Measurements from ENCODE around the gene PCSK6.

PCSK6 gene

DNA sequence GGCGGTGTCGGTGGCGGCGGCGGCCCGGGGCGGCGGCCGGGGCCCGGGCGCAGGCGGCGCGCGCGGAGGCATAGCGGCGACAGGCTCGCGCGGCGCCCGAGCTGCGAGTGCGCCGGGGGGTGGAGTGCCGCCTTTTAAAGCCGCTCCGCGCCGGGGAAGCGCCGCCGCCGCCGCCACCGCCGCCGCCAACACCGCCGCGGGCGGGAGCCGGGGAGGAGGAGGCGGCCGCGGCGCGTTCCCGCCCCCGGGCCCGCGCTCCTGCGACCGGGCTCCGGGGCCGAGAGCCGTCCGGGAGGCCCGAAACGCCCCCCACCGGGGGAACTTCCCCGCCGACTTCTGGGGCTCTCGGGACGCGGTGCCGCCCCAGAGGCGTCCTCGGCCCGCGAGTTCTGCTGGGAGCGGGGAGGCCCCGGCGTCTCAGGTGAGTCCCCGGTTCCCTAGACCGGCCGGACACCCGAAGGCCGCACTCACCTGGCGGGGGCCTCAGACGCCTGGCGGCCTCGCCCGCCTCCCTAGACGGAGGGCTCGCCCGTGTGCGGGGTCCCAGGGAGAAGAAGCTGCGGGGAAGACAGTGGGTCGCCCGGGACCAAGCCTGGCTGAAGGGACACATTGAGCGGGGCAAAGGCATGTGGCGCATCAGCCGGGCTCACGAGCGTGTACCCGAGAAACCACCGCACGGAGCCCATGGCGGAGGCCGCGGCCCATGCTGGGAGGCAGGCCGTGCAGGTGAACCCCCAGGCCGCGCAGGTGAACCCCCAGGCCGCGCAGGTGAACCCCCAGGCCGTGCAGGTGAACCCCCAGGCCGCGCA lies at the start of gene PCSK6:
TSS of gene PCSK6 (minus strand) at position 109 of the 809 bp plus-strand sequence. CDS start at position 72, 37 bp downstream.
- no peak for DNase-seq

DNA sequence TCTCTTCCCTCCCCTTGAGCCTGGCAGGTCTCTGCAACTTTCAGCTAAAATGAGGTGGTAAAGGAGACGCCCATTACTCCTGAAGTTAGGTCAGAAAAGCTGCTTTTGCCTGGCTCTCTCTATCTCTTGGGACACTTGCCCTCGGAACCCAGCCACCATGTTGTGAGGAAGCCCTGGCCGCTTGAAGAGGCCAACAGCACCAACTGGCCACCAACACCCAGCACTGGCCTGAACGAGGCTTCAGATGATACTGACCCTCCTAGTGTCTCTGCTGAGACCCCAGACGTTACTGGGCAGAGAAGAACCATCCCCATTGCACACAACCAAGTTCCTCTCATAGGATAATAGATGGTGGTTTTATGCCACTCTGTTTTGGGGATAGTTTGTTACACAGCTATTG lies 49.5 kb upstream of the PCSK6 start:
- no peak for DNase-seq

DNA sequence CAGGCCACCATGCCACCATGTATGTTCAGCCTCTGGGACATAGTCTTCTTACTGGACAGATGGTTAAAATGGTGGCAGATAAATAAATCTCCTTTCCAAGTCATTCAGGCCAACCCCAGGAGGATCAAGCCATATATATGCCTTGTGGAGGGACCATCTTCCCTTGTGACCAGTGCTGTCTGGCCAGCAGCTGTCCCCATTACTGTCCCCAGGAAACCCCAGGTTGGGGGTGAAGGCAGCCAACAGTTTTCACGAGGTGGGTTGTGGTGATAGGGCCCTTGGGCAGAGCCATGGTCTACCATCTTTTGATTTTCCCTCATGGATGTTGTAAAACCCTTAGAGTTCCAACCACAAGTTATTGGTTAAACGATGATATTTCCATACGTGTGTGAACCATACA lies 48.7 kb upstream of the PCSK6 start:
- no peak for DNase-seq

DNA sequence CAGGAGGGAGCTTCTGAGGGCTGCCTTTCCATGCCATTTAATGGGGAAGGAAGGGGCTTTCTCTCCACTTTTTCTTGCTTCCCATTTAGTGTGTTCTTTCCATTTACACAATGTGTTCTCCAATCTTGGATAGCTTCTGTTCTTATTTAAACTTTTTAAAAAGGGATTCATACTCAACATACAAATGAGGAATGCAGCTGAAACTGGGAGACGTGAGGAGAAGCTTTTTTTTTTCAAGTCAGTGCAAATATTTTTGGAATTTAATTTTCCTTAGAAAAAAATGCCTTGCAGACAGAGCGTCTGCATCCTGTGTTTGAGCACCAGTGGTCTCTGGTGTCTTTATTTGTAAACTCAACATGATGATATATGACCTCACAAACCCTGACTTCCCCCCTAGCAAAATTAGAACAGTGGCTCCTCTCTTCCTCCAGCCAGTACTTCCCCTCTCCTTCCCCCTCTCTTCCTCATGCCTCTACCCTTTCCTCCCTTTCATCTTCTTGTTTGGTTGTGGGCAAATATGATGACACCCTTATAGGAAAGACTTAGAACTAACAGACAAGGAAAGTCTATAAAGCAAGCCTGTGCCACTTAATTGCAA lies 48.1 kb upstream of the PCSK6 start:
- DNase-seq = no peak

DNA sequence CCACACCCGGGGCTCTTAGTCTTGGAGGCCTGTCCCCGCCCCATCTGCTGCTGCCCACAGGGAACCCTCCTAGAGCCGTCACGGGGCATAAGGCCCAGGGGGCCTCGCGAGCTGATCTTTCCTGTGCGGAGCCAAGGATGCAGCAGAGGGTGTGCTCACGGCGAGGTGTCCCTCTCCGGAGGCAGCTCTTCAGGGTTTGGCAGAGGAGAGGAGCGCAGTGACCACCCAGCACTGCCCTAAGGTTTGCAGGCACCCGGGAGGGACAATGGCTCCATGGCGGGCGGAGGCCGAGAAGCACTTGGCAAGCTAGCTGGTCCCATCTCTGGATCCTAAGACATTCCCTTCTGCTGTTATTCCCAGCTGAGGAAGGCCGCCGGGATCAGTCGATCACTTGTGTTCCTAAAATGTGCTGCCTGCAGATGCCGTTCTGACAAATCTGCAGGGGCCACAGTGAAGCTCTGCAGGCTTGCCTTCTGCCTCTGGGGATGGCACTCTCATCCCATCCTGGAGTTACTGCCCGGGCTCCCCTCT lies 47.4 kb upstream of the PCSK6 start:
- DNase-seq = no peak

DNA sequence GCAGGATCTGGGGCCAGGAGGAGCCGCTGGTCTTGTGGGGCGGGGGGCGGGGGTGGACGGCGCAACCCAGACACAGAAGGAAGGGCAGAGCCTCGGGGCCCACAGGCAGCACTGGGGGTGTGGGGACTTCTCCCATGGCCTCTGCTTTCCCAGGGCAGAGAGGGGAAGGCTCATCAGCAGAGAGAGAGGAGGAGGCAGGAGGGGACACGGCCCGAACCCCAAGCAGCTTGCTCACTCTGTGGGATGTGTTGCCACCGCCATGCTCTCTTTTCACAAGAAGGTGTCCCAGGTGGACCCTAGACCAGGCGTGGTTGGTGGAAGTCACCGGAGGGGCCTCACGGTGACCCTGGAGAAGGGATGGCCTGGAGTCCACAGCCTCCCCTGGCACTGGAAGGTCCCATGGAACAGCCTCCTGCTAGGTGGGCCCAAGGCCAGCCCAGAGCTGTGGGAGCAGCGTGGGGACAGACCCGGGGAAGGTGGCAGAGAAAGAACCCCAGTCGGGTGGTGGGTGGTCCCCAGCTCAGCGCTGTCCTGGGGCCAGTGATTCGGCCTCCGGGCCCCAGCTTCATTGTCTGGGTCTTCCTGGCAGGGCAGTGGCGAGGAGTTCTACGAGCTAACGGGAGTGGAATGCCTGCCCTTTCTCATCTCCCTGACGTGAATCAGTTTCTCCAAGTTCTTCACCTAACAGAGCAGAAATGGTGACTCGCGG lies 46.8 kb upstream of the PCSK6 start:
- DNase-seq = no peak

DNA sequence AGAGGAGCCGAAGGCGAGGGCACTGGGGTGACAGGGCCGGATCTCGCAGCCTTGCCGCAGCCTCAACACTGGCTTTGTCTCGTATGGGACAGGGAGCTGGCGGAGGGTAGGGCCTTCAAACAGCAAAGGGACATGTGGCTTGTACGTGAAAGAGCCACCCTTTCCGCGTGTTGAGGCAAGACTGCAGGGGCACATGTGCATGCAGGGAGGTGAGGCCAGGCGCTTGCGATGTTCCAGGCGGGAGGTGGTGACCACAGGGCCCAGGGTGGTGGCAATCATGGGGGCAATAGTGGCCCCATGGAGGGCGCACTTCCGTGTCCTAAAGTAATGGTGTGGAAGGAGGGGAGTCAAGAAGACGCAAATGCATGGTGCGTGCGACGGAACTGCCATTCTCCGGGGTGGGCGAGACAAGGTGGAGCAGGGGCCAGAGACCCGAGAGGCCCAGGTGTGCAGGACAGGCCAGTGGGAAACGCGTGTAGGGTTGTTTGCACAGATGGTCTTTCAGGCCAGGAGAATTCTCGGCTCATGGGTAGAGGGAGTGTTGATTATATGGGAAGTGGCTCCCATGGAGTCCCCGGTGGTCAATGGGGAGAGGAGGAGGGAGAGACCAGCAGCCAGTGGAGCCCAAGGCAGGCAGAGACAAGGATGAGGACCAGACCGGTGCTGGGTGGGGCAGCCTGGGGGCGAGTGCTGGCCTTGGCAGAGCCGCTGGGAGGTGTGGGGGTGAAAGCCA lies 45.8 kb upstream of the PCSK6 start:
- no peak for DNase-seq

DNA sequence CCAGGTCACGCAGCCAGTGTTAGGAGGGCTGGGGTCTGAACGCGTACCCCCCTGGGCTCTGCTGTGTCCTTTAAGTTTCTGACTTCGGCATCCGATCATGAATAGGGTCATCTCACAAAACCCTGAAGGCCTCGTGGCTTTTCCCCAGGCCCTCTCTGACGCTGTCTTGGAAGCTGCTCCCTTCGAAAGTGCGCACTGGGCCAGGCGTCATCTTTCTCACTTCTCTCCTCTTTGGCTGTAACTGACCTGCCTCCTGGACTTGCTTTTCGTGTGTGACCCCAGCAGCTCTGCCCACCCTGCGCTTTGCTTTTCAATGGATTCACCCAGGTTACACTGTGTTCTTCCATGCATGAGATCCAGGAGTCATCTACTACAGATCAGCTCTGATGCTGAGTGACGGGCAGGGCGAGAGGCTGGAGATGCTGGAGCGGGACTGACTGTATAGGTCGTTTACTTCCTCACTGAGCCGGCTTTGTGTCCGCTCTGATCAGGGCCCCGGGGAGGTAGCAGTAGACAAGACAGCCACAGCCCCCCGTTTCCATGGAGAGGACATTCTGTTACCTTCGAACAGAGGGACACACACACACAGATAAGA lies 45.0 kb upstream of the PCSK6 start:
- no peak for DNase-seq

DNA sequence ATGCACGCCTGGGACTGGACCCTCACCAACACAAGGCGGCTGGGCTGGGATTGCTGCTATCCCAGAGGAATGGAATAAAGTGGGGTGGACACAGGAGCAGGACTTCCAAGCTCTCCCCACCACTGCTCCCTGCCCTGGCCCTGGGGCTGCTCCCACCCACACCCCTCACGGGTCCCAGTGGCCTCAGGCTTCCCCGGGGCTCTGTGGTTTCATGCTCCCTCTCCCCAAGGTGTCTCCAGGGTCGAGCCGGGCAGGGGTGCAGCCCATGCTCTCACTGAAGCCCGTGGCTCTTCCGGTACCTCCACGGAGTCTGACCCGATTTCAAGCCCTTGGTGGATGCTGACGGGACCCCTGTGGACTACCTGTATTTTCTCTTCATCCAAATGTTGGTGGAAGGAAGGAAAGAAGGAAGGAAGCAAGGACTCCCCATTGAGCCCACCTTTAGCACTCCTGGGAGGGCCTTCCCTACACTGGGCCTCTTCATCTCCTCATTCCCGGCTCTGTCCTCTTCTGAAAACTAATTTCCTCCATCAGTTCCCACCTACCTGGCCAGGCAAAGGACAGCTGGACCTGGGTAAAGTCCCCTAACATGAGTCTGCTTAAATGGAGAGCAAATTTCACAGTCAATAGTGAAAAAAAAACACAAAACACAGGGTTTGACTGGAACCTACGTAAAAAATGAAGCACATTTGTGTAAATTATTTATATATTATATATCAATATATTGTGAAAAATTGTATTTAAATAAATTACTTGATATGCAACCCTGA lies 44.0 kb upstream of the PCSK6 start:
- no peak for DNase-seq

DNA sequence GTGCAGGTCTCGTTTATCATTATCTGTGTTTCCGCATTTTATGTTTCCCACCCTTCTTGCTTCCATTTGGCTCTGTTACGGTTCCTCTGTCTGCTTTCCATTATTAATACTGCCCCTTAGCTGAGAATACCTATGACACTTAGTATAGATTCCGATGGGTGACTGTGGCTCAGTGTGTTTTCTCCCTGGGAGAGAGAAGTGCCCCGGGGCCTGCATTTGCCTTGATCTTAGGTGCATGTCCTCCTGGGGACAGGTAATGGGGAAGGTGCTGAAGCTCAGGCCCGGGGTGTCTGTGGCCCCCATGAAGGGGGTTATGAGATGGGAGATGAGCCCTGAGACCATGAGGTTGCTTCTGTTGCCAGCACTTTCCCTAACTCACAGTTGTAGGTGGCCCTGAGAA lies 43.4 kb upstream of the PCSK6 start:
- DNase-seq = no peak

DNA sequence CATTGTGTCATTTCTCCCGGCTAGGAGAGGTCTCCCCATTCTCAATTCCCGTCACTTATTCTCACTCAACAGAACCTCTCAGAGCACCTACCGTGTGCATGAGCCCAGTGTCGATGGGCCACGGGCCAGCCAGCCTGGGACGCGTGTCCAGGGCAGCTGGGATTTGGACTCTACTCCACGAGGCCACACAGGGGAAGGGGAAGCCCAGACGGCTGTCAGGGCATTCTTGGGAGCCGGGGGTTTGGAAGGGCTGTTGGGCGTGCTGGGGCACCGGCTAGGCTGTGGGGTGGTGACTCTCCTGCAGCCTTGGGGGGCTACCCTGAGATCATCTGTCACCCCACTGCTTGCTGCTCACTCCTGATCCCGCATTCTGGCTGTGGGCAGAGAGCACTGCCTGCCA lies 41.7 kb upstream of the PCSK6 start:
- no peak for DNase-seq

DNA sequence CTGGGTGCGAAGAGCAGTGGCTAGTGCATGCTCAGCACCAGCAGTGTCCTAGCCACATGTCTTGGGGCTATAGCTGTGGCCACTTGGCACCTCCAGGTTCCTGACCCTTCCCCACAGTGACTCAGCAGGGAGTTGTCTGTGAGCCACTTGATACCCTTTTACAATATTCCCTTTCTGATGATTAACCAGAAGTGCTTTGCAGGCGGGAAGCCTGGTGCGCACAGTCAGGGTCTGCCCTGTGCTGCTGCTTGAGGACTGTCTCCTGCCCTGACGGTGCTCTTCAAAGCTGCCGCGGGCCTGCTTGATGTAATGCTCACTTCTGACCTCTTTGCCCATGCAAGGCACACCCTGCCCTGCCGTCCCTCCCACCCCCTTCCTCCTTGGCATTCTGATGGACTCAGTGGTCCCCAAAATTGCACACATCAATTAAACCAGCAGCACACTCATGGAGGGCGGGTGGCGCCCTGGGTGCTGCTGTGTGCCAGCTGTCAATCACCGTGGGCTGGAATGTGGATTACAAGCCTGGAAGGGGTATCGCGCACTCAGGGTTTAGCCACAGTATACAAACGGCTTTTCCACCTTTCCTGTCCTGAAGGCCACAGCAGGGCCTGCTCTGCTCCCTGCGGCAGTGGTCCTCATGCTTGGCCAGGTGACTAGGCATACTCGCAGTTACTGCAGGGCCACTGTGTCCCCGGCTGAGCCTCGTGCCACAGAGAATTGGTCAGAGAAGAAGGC lies 40.9 kb upstream of the PCSK6 start:
- no peak for DNase-seq

DNA sequence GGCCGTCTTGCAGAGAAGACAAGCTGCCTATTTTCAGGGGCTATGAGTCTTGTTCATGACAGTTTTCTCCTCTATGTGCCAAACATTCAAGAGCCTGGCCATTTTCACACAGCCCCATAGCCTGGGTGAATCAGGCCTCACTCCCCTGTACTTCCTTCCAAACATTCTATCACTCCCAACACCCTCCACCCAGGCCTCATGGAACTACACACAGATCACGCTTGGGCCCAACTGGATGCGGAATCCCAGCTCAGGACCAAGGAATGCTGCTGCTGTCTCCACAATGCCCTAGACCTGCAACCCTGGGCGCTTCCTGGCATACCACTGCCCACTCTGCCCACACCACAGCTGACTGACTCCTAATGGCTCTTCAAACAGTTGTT lies 39.4 kb upstream of the PCSK6 start:
- no peak for DNase-seq

DNA sequence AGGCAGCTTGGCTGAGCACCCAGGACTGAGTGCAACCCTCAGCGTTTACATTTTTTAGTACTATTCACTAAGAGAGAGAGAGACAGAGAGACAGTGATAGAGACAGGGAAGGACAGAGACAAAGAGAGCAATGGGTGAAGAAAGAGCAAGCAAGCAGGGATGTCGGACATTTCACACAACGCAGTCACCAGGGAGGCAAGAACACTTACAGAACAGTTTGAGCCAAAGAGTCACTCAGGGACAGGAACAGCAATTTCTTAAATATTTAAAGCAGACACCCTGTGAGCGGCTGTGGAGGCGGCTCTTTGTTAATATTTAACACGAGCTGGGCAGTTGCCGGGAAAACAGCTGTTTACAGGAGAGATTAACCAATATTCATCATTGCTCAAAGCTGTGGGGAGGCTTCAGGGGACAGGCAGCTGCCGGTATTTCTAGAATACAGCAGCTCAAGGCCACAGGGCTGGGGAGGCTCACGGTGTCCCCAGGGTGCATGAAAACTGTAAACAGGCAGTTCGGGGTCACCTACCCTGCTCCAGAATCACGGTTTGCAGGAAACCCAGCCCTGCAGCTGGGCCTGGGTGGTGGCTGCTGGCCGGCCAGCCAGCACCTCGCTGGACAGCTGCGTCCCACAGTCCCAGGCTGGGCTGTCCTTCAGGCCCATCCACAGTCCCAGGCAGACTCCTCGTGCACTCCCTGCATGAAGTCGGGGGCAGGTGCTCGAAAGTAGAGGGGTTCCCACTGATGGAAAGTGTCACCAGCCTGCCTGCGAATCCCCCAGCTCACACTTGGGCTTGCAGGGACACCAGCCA lies 38.8 kb upstream of the PCSK6 start:
- DNase-seq = no peak

DNA sequence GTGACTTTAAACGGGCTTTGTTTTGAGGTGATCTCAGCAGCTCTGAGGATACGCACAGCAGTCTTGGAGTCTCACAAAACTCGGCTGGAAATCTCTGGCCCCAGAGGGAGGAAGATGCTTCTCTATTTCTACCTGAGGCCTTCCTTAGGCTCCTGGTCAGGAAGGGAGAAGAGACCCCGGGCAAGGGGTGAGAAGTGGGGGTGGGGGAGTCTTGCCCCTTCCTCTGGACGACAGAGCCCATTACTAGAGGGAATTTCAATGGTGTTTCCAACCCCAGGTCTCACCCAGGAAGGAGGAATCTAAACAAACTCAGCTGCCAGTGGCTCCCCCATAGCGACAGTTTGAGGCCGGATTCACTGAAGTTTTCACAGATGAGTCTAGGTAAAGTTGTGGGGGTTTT lies 37.4 kb upstream of the PCSK6 start:
- DNase-seq = no peak

DNA sequence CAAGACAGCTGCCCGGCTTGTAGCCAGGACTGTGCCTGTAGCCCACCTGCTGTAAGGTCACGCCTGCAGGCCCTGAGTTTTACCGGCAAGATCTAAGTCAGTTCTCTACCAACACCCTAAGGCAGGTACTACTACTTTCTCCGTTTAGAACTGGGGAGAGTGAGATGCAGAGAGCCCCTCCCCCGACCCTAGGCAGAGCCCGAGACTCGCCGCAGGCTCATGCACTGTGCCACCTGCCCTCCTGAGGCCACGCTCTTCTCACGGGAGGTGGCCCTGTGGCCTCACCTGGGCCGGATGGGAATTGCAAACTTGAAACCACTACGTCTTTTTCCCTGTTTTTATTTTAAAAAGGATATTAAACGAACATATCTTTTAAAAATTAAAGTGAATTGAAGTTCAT lies 36.9 kb upstream of the PCSK6 start:
- no peak for DNase-seq

DNA sequence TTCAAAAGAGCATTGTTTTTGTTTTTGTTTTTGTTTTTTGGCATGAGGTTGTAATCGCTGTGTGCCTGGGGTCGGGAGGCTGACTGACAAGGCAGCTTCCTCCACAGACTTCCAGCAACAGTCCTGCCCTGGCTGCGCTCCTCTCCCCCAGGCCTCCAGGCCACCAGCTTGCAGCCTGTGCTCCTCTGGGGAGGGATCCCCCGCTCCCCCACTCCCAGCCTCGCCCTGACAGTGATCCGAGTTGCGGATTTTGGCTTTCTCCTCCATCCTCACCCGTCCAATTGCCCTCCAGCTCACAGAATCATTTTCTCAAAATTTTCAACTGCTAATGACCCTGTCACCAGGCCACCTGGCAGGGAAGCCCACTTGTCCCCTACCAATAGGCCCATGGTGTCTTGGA lies 36.5 kb upstream of the PCSK6 start:
- DNase-seq = no peak

DNA sequence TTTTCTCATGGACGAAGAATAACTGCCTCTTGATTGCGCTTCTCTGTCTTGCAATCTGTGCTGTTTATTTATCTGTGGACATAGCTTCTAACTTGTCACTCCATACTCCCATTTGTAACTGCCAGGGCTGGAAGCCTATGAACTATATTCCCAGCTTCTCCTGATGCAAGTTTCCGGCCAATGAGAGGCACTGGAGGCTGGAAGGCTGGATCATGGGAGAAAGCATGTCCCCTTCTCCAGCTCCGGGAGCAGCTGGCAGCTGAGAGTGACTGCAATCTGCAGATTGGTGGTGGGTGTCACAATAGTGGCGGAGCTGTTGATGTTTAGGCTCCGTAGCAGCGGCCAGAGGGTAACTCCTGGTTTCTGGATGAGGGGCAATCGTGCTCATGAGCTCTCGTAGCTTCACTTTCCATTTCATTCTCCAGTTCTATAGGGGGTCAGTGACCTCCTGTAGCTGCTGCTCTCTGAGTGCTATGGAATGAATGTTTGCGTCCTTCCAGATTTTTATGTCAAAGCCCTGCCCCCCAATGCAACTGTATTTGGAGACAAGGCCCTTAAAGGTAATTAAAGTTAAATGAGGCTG lies 35.7 kb upstream of the PCSK6 start:
- DNase-seq = no peak

DNA sequence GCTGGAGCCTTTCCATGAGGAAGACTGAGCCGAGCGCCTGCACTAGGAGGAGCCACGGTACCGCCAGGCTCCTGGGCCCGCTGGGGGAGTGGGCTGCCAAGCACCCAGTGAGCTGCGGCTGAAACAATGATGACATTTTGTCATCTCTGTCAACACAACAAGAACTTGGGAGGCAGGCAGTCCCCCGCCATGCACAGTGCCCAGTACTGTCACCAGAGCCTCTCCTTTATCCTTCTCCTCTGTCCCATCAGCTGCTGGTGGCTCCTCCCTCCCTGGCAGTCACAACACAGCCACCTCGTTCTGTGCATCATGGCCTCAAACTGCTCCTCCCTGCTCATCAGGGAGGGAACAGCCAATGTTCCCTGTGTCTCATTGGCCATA lies 34.0 kb upstream of the PCSK6 start:
- no peak for DNase-seq
